Hepatocyte (in vitro differentiated cells): ENCODE results near the gene NUP50. TPM values are rescaled to one million over a fixed set of nuclear protein-coding genes. Genes with fewer than 3 reads are reported as not detected.

Experiments
- DNase-seq: peaks from one replicate; pipeline ENCODE4 v3.0.0-alpha.2; 2016; ENCODE audit warnings: low spot score
- H2AFZ ChIP-seq: fragments of 200-600 bp; sonication (generic); 2 replicates; pipeline ENCODE4 v1.6.0; 2016; ENCODE audit warnings: antibody characterized with exemption, mild to moderate bottlenecking
- H3K27ac ChIP-seq: fragments of 200-600 bp; sonication (generic); 2 replicates; pipeline ENCODE4 v1.5.1; 2016; ENCODE audit warnings: mild to moderate bottlenecking
- H3K27me3 ChIP-seq: fragments of 200-600 bp; sonication (generic); 2 replicates; pipeline ENCODE4 v1.6.1; 2016
- H3K36me3 ChIP-seq: fragments of 200-600 bp; sonication (generic); replicated peaks from 2 replicates; pipeline ENCODE4 v1.5.1; 2016; ENCODE audit warnings: low read depth; ENCODE audit not compliant: insufficient read depth
- H3K4me1 ChIP-seq: fragments of 200-600 bp; sonication (generic); 2 replicates; pipeline ENCODE4 v1.5.1; 2016; ENCODE audit warnings: mild to moderate bottlenecking, moderate library complexity; ENCODE audit not compliant: insufficient read depth
- H3K4me2 ChIP-seq: fragments of 200-600 bp; sonication (generic); 2 replicates; pipeline ENCODE4 v1.6.0; 2016
- H3K4me3 ChIP-seq: fragments of 200-600 bp; sonication (generic); 2 replicates; pipeline ENCODE4 v1.5.1; 2016; ENCODE audit warnings: mild to moderate bottlenecking
- H3K79me2 ChIP-seq: fragments of 200-600 bp; sonication (generic); 2 replicates; pipeline ENCODE4 v1.6.0; 2017; ENCODE audit warnings: mild to moderate bottlenecking
- H3K9me2 ChIP-seq: fragments of 200-600 bp; sonication (generic); replicated peaks from 2 replicates; pipeline ENCODE4 v1.6.0; 2017; ENCODE audit warnings: mild to moderate bottlenecking; ENCODE audit not compliant: insufficient read depth
- H3K9me3 ChIP-seq: fragments of 200-600 bp; sonication (generic); 2 replicates; pipeline ENCODE4 v1.5.1; 2016; ENCODE audit warnings: low read depth, mild to moderate bottlenecking
- H4K20me1 ChIP-seq: fragments of 200-600 bp; sonication (generic); 2 replicates; pipeline ENCODE4 v1.6.0; 2016; ENCODE audit warnings: mild to moderate bottlenecking; ENCODE audit not compliant: insufficient read depth, poor library complexity, severe bottlenecking
- EZH2 ChIP-seq: fragments of 200-600 bp; sonication (generic); IDR thresholded peaks from 2 replicates; pipeline ENCODE4 v1.6.1; 2016; ENCODE audit warnings: antibody characterized with exemption, mild to moderate bottlenecking, borderline replicate concordance
- EZH2phosphoT487 ChIP-seq: fragments of 200-600 bp; sonication (generic); IDR thresholded peaks from one replicate; pipeline ENCODE4 v1.6.1; 2018; ENCODE audit warnings: antibody characterized with exemption, mild to moderate bottlenecking, low read depth, moderate library complexity; ENCODE audit not compliant: unreplicated experiment, severe bottlenecking
- WGBS: methylation state at CpG from one replicate; pipeline ENCODE4 v1.1.6; 2016; ENCODE audit warnings: low lambda C conversion rate; ENCODE audit errors: missing lambda C conversion rate; 5-methylcytosine and 5-hydroxymethylcytosine counted together
- polyA plus RNA-seq: library from polyadenylated mRNA; unstranded; fragments of >200 nt; fragmentation: Nextera tagmentation; extraction: Ambion mirVana; gene quantifications from 2 replicates; pipeline ENCODE4 v1.2.1, GENCODE V29; 2016
- total RNA-seq: library from RNA; depleted of rRNA; stranded (reverse); fragments of >200 nt; gene quantifications from 2 replicates; pipeline ENCODE4 v1.2.3, GENCODE V29; 2014
- TF ChIP-seq, protein P1 (sequence below): fragments of 200-600 bp; sonication (generic); IDR thresholded peaks from 2 replicates; pipeline ENCODE4 v1.5.1; 2016; ENCODE audit warnings: antibody characterized with exemption, mild to moderate bottlenecking; ENCODE audit not compliant: poor library complexity

The NUP50 gene
- total and polyA plus RNA-seq, 2 experiments from 2014 or later = 16.0 to 43.8 TPM

GRCh38 chr22:45179276-45180049, 15.7 kb downstream of the NUP50 start:
- Histone ChIP-seq H3K27me3 (no peaks in the 10 kb centered on the region), H3K9me3 (no peaks in the 10 kb centered on the region), H3K36me3 (no peaks in the 10 kb centered on the region), H3K9me2 (no peaks in the 10 kb centered on the region), H2AFZ (no peak overlapping the region), H3K4me2 (no peak overlapping the region), H3K27ac (no peak overlapping the region), H3K79me2 (peaks cover 43% of the 10 kb centered on the region), H4K20me1 (peaks cover 11% of the 10 kb centered on the region), H3K4me1 (no peaks in the 10 kb centered on the region), H3K4me3 (no peak overlapping the region)
- 95% methylated on average over 9 of the region's 9 CpGs for WGBS
- DNase-seq = no peak
- TF ChIP-seq, protein P1, sequence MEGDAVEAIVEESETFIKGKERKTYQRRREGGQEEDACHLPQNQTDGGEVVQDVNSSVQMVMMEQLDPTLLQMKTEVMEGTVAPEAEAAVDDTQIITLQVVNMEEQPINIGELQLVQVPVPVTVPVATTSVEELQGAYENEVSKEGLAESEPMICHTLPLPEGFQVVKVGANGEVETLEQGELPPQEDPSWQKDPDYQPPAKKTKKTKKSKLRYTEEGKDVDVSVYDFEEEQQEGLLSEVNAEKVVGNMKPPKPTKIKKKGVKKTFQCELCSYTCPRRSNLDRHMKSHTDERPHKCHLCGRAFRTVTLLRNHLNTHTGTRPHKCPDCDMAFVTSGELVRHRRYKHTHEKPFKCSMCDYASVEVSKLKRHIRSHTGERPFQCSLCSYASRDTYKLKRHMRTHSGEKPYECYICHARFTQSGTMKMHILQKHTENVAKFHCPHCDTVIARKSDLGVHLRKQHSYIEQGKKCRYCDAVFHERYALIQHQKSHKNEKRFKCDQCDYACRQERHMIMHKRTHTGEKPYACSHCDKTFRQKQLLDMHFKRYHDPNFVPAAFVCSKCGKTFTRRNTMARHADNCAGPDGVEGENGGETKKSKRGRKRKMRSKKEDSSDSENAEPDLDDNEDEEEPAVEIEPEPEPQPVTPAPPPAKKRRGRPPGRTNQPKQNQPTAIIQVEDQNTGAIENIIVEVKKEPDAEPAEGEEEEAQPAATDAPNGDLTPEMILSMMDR = no peak
- TF ChIP-seq EZH2phosphoT487 (no peak), EZH2 (no peak)

DNA sequence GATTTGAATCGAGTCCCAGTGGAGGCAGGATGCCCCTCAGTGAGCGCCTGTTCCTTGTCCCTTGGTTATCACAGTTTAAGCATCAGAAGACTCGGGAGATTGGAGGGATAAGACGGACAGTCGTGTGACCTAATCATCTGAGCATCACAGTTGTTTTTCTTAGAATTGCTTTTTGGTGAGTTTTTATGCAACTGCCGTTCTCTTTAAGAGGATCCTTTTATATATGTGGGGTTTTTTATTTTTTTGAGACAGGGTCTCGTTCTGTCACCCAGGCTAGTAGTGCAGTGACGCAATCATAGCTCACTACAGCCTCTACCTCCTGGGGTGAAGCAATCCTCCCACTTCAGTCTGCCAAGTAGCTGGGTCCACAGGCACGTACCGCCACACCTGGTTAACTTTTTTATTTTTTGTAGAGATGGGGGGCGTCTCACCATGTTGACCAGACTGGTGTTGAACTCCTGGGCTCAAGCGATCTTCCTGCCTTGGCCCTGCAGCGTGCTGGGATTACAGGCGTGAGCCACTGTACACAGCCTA, 16.5 kb downstream of the NUP50 start:
- Histone ChIP-seq H3K9me2 (no peaks in the 10 kb centered on the region), H3K27me3 (no peaks in the 10 kb centered on the region), H3K36me3 (no peaks in the 10 kb centered on the region), H3K9me3 (no peaks in the 10 kb centered on the region), H3K4me1 (no peaks in the 10 kb centered on the region), H3K27ac (no peak overlapping the region), H3K4me2 (no peak overlapping the region), H2AFZ (no peak overlapping the region), H3K79me2 (peaks cover 37% of the 10 kb centered on the region), H3K4me3 (no peak overlapping the region), H4K20me1 (peaks cover 11% of the 10 kb centered on the region)
- WGBS = 82% methylated on average over 14 of the region's 14 CpGs
- DNase-seq = no peak
- TF ChIP-seq, protein P1 = no peak
- TF ChIP-seq EZH2 = no peak
- no peak for TF ChIP-seq EZH2phosphoT487

- Histone ChIP-seq H4K20me1 (peaks cover 11% of the 10 kb centered on the region), H3K4me2 (no peak overlapping the region), H2AFZ (no peak overlapping the region), H3K36me3 (no peaks in the 10 kb centered on the region), H3K79me2 (peaks cover 36% of the 10 kb centered on the region), H3K9me2 (no peaks in the 10 kb centered on the region), H3K27ac (no peak overlapping the region), H3K27me3 (no peaks in the 10 kb centered on the region), H3K9me3 (no peaks in the 10 kb centered on the region), H3K4me3 (no peak overlapping the region), H3K4me1 (no peaks in the 10 kb centered on the region)
- 96% methylated on average over 4 of the region's 4 CpGs for WGBS
- TF ChIP-seq EZH2phosphoT487 (no peak), EZH2 (no peak)
- TF ChIP-seq, protein P1 = no peak
- no peak for DNase-seq
Observed at GRCh38 chr22:45181240-45181639, 17.5 kb downstream of the NUP50 start.
